Measurements from ENCODE around the gene FGD3.

FGD3 gene

DNA sequence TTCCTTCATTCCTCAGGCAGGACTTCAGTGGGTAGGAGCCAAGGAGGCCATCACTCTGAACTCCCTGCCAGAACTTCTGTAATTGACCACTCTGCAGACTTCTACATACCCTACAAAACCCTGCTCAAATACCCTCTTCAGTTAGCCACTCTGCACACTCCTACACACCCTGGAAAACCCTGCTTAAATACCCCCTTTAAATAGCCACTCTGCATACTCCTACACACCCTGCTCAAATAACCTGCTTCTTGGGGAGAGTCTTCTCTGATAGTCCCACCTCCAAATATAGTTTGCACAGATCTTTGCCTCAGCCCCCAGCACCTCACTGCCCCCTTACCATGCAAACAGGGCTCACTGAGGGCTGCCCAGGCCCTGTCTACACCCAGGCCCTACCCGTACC, 130.0 kb downstream of the FGD3 start:
- no peak for DNase-seq (ENCODE audit: low spot score)

- DNase-seq (ENCODE audit: low spot score), result no peak
Measured at GRCh38 chr9:93077811-93078210, 130.5 kb downstream of the FGD3 start.

DNA sequence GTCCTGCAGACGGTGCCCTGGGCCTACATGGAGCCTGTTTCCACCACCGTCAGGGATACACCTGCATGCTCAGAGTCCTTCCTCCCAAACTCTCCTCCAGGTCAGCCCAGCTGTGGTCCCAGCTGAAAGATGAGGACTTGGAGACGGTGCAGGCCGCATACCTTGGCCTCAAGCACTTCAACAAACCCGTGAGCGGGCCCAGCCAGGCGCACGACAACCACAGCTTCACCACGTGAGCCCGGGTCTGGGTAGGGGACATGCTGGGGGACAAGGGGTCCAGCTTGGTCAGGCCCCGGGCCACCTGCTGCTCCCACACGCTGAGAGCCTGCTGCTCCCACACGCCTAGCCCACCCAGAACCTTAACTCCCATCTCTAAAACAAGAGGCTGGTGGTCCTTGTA, 132.0 kb downstream of the FGD3 start:
- no peak for DNase-seq (ENCODE audit: low spot score)

- DNase-seq (ENCODE audit: low spot score), result no peak
Measured at GRCh38 chr9:93080406-93080805, 133.1 kb downstream of the FGD3 start.

DNA sequence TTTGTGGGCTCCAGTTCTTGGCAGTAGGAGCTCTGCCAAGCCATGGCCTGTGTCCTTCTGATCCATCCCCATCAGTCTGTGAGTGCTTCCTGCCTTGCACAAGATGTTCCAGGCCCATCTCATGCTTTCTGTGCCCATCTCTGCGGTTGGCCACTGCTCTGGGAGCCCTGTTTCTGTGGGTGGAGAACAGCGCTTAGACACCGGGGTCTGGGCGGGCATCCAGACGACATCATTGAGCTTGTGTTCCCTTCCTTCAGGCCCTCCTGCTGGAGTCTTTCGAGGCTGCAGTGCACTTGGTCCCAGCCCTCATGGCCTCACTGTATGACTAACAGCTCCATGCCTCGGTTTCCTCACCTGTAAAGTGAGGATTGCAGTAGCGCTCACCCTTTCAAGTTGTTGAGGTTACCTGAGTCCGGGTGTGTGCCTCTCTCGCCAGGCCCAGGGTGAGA, 133.8 kb downstream of the FGD3 start:
- no peak for DNase-seq (ENCODE audit: low spot score)

DNA sequence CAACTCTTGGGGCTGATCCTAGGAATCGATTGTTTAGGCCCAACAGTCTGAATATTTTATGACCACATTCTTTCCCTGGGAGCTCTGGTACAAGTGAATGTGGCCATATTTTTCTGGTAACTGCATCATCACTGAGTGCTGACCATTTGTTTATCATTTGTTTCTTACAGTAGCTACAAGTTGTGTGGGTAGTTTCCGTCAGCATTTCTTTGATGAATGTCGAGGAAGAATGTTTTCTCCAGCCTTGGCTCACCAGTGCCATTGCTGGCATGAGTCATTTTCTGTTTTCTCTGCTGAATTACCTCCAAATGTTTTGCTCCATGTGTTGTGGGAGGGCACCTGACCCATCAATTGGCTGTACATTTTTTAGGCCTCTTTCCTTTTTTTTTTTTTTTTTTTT, 134.6 kb downstream of the FGD3 start:
- no peak for DNase-seq (ENCODE audit: low spot score)

DNA sequence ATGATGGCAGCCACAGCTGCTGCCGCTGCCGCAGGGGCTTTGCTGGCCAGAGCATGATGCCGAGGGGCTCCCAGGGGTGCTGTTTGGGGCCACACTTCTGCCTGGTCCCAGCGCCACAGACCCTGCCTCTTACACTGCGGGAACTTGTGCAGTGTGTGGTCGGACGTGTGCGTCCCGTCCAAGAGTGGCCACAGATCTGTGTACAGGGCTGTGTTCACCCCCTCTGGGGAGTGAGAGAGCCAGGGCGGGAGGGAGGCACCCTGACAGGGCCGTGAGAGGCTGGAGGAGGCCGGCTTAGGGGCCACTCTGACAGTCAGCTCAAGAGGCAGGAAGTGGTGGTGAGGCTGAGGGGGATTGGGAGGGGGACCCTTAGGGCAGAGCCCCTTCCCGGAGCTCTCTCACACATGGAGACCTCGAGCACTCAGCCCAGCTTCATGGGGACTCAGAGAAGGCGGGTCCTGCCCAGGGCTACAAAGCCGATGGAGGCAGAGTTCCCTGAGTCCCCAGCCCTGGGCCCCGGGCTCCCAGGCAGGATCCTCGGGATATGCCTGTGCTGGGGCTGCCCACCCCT, 135.6 kb downstream of the FGD3 start:
- DNase-seq (ENCODE audit: low spot score), result no peak

- DNase-seq (ENCODE audit: low spot score), result no peak
Measured at GRCh38 chr9:93083592-93084470, 136.5 kb downstream of the FGD3 start.

- no peak for DNase-seq (ENCODE audit: low spot score)
Measured at GRCh38 chr9:93084471-93084881, 137.2 kb downstream of the FGD3 start.

DNA sequence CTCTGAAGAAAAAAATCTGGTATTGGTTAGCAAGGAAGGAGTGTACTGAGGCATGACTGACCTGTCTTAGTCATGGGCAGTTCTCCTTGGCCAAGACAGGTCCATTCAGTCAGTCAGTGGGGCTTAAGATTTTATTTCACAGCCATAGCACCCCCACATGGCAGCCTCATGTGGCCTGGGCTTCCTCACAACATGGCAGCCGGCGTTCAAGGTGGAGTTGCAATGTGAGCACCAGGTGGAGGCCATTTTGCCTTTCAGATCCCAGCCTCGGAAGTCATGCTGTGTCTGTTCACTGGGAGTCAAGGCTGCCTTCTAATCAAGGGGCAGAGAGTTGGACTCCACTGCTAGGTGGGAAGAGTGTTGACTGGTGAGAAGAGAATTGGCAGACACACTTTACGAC, 138.4 kb downstream of the FGD3 start:
- no peak for DNase-seq (ENCODE audit: low spot score)
